ENCODE results near the gene GJB3. TPM values are rescaled to one million over a fixed set of nuclear protein-coding genes. Genes with fewer than 3 reads are reported as not detected.

Gene GJB3
- polyA plus RNA-seq, 2 of the 4 experiments (the other 2 are of a cell fraction) = 0.50 to 0.76 TPM

DNA sequence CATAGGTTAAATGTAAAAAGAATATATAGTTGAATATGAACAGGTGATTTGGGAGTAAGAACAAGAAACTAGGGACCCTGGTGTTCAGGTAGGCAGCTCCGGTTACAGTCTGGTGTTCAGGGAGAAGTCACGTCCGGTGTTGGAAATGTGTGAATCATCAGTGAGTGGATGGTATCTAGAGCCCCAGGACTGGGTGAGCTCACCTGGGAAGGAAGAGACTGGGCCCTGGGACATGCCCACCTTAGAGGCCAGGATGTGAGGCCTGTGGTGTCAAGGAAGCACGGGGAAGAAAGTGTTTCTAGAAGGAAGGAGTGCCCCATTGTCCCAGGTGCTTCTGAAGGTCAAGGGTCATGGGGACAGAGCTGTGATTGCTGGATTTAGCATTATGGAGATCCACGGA, 1.5 kb upstream of the GJB3 start:
- FAIRE-seq (no peak), DNase-seq (ENCODE audit: low read depth in 1 of 2, low spot score in 1 of 2) (no peak), ATAC-seq (no peak)
- CTCF ChIA-PET = interaction anchor here (0.7 to 1.1 kb wide), 3 partner anchors 10 to 36 kb away, joined by 3 read pairs; no protein-coding TSS in a partner anchor
- Histone ChIP-seq H3K9me3 (no peaks in the 10 kb centered on the region), H3K4me2 (no peak overlapping the region), H3K27ac (no peak overlapping the region; a peak in 1 of 6 replicates), H3K4me1 (peaks cover 9% of the 10 kb centered on the region; the same call in 1 of the 3 replicates), H3K4me3 (no peak overlapping the region)
- POLR2A ChIA-PET = no interaction called here
- 43% methylated on average over 5 of the region's 5 CpGs for WGBS (ENCODE audit: missing lambda C conversion rate)
- no peak for TF ChIP-seq HOXB13 (CRISPR knock-in tag; IDR thresholded peaks at IDR 0.05; ENCODE audit: low read depth)
- no peak for TF ChIP-seq POLR2A (IDR thresholded peaks at IDR 0.05; ENCODE audit: low read length)
- TF ChIP-seq PHF8 (IDR thresholded peaks at IDR 0.05; ENCODE audit: borderline replicate concordance, low read depth) = no peak
- TF ChIP-seq SREBF2 (IDR thresholded peaks at IDR 0.05) = no peak
- no peak for TF ChIP-seq FOXS1 (CRISPR knock-in tag; IDR thresholded peaks at IDR 0.05)
- no peak for TF ChIP-seq MAFK (IDR thresholded peaks at IDR 0.05; ENCODE audit: partially characterized antibody)
- TF ChIP-seq FOSB (CRISPR knock-in tag; IDR thresholded peaks at IDR 0.05) = no peak
- TF ChIP-seq, protein P1, sequence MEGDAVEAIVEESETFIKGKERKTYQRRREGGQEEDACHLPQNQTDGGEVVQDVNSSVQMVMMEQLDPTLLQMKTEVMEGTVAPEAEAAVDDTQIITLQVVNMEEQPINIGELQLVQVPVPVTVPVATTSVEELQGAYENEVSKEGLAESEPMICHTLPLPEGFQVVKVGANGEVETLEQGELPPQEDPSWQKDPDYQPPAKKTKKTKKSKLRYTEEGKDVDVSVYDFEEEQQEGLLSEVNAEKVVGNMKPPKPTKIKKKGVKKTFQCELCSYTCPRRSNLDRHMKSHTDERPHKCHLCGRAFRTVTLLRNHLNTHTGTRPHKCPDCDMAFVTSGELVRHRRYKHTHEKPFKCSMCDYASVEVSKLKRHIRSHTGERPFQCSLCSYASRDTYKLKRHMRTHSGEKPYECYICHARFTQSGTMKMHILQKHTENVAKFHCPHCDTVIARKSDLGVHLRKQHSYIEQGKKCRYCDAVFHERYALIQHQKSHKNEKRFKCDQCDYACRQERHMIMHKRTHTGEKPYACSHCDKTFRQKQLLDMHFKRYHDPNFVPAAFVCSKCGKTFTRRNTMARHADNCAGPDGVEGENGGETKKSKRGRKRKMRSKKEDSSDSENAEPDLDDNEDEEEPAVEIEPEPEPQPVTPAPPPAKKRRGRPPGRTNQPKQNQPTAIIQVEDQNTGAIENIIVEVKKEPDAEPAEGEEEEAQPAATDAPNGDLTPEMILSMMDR (IDR thresholded peaks at IDR 0.05) = no peak
- TF ChIP-seq, protein P2, sequence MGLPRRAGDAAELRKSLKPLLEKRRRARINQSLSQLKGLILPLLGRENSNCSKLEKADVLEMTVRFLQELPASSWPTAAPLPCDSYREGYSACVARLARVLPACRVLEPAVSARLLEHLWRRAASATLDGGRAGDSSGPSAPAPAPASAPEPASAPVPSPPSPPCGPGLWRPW (IDR thresholded peaks at IDR 0.05) = no peak
- no peak for TF ChIP-seq CEBPB (IDR thresholded peaks at IDR 0.05)
- TF ChIP-seq, protein P3, sequence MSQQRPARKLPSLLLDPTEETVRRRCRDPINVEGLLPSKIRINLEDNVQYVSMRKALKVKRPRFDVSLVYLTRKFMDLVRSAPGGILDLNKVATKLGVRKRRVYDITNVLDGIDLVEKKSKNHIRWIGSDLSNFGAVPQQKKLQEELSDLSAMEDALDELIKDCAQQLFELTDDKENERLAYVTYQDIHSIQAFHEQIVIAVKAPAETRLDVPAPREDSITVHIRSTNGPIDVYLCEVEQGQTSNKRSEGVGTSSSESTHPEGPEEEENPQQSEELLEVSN (IDR thresholded peaks at IDR 0.05; ENCODE audit: borderline replicate concordance, low read depth) = no peak

DNA sequence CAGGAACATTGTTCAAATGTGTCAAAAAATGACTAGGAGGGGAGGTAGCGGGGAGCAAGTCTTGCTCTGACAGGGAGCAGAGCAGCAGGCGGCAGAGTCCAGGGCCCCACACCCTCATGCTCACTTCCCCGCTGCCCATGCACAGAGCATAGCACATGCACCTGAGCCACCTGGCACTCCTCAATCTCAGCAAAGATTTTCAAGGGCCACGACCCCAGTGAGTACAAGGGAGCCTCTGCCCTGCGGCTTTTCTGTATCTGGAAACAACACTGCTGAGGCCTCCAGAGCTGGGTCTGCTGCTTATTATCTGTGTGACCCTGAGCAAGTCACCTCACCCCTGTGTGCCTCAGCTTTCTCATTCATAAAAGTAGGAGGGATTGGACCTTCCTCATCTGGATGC, 1.1 kb upstream of the GJB3 start:
- Histone ChIP-seq H3K27ac (no peak overlapping the region; a peak in 1 of 6 replicates), H3K4me1 (peaks cover 9% of the 10 kb centered on the region; the same call in 1 of the 3 replicates), H3K9me3 (no peaks in the 10 kb centered on the region), H3K4me2 (no peak overlapping the region), H3K4me3 (no peak overlapping the region)
- ATAC-seq (no peak), FAIRE-seq (no peak), DNase-seq (ENCODE audit: low read depth in 1 of 2, low spot score in 1 of 2) (no peak)
- TF ChIP-seq FOSL2 (IDR thresholded peaks at IDR 0.05) = no peak
- TF ChIP-seq FOSL2 (CRISPR knock-in tag; IDR thresholded peaks at IDR 0.05) = no peak
- TF ChIP-seq RCOR1 (IDR thresholded peaks at IDR 0.05; ENCODE audit: low read depth, low read length) = no peak
- TF ChIP-seq ZC3H11A (IDR thresholded peaks at IDR 0.05) = no peak
- TF ChIP-seq HDAC2 (IDR thresholded peaks at IDR 0.05) = no peak
- no peak for TF ChIP-seq RAD21 (conservative IDR thresholded peaks at IDR 0.05 in 1 of 2, IDR thresholded peaks at IDR 0.05 in 1 of 2)
- TF ChIP-seq FOSB (CRISPR knock-in tag; IDR thresholded peaks at IDR 0.05) = no peak
- no peak for TF ChIP-seq JUNB (IDR thresholded peaks at IDR 0.05)
- TF ChIP-seq, protein P4, sequence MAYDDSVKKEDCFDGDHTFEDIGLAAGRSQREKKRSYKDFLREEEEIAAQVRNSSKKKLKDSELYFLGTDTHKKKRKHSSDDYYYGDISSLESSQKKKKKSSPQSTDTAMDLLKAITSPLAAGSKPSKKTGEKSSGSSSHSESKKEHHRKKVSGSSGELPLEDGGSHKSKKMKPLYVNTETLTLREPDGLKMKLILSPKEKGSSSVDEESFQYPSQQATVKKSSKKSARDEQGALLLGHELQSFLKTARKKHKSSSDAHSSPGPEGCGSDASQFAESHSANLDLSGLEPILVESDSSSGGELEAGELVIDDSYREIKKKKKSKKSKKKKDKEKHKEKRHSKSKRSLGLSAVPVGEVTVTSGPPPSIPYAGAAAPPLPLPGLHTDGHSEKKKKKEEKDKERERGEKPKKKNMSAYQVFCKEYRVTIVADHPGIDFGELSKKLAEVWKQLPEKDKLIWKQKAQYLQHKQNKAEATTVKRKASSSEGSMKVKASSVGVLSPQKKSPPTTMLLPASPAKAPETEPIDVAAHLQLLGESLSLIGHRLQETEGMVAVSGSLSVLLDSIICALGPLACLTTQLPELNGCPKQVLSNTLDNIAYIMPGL (CRISPR knock-in tag; IDR thresholded peaks at IDR 0.05; ENCODE audit: borderline replicate concordance) = no peak
- CTCF ChIA-PET = interaction anchor here (0.7 to 1.1 kb wide), 2 partner anchors 9 to 15 kb away, joined by 3 read pairs; no protein-coding TSS in a partner anchor
- 93% methylated on average over 5 of the region's 5 CpGs for WGBS (ENCODE audit: missing lambda C conversion rate)
- POLR2A ChIA-PET = no interaction called here

DNA sequence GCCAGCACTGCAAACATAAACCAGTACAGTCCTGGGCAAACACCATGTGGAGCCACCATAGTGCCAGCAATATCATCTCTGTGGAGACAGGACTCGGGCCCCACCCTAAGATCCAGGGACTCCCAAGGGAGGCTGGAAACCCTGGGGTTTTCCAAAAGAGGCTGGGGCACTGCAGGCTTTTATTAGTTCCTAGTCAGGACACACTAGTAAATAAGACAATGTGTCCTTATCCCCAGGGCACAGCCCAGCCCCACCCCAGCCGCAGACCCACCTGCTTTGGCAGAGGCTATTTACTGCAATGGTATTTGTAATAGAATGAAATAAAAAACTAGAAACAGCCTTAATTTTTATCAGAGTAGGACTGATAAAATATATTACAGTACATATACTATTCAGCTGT, 486 bp upstream of the GJB3 start:
- no peak for ATAC-seq
- POLR2A ChIA-PET = interaction anchor here (0.7 kb wide), 1 partner anchor 79 kb away, joined by 3 read pairs; the partner anchor contains the start of gene SMIM12
- FAIRE-seq = no peak
- no peak for DNase-seq (ENCODE audit: low read depth in 1 of 2, low spot score in 1 of 2)
- H3K9me3 ChIP-seq = no peaks in the 10 kb centered on the region
- no peak overlapping the region for H3K4me3 ChIP-seq
- no peak for TF ChIP-seq MAZ (IDR thresholded peaks at IDR 0.05; ENCODE audit: borderline replicate concordance, low read depth, low read length)
- no peak for TF ChIP-seq RFX5 (IDR thresholded peaks at IDR 0.05)
- TF ChIP-seq SREBF2 (IDR thresholded peaks at IDR 0.05) = no peak
- no peak for TF ChIP-seq NR3C1 (IDR thresholded peaks at IDR 0.05)
- TF ChIP-seq RCOR1 (IDR thresholded peaks at IDR 0.05; ENCODE audit: low read depth, low read length) = no peak
- TF ChIP-seq EHMT2 (IDR thresholded peaks at IDR 0.05; ENCODE audit: low read depth) = no peak
- TF ChIP-seq, protein P5, sequence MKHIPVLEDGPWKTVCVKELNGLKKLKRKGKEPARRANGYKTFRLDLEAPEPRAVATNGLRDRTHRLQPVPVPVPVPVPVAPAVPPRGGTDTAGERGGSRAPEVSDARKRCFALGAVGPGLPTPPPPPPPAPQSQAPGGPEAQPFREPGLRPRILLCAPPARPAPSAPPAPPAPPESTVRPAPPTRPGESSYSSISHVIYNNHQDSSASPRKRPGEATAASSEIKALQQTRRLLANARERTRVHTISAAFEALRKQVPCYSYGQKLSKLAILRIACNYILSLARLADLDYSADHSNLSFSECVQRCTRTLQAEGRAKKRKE (CRISPR knock-in tag; IDR thresholded peaks at IDR 0.05; ENCODE audit: low read depth) = no peak
- peak overlapping the region; percentile 91 for H3K4me2 ChIP-seq
- H3K4me1 ChIP-seq = peaks cover 9% of the 10 kb centered on the region; the same call in 1 of the 3 replicates
- no peak overlapping the region; a peak in 1 of 6 replicates for H3K27ac ChIP-seq
- CTCF ChIA-PET = interaction anchor here (0.7 kb wide), 1 partner anchor 80 kb away, joined by 4 read pairs; no protein-coding TSS in a partner anchor
- WGBS (ENCODE audit: missing lambda C conversion rate) = 69% methylated on average over 2 of the region's 2 CpGs
